ENCODE measurements around the gene GNAT3. TPM values are rescaled to one million over a fixed set of nuclear protein-coding genes. Genes with fewer than 3 reads are reported as not detected.

GNAT3 gene
- total RNA-seq, 1 donor from 2014 or later = 0.70 TPM

- Mint-ChIP-seq H3K4me3 (no peak overlapping the region), H3K27me3 (peaks cover 3% of the 10 kb centered on the region), H3K4me1 (ENCODE audit: unreplicated experiment) (no peaks in the 10 kb centered on the region), H3K36me3 (no peaks in the 10 kb centered on the region), H3K9me3 (peaks cover 3% of the 10 kb centered on the region), H3K27ac (no peak overlapping the region)
- TF ChIP-seq CTCF (conservative IDR thresholded peaks at IDR 0.05) = no peak
- DNase-seq (ENCODE audit: extremely low spot score, unreplicated experiment) = no peak
These were observed 52.8 kb downstream of the GNAT3 start for GRCh38 chr7:80458822-80459725.

GRCh38 chr7:80453699-80454340 is 58.0 kb downstream of the GNAT3 start:
- no peak overlapping the region for H3K4me3 Mint-ChIP-seq
- no peaks in the 10 kb centered on the region for H3K36me3 Mint-ChIP-seq
- no peaks in the 10 kb centered on the region for H3K4me1 Mint-ChIP-seq (ENCODE audit: unreplicated experiment)
- H3K27ac Mint-ChIP-seq = no peak overlapping the region
- peak; percentile 80 for TF ChIP-seq CTCF (conservative IDR thresholded peaks at IDR 0.05)
- H3K9me3 Mint-ChIP-seq = peaks cover 4% of the 10 kb centered on the region
- no peak for DNase-seq (ENCODE audit: extremely low spot score, unreplicated experiment)
- no peaks in the 10 kb centered on the region for H3K27me3 Mint-ChIP-seq

GRCh38 chr7:80450621-80451308 is 61.1 kb downstream of the GNAT3 start:
- Mint-ChIP-seq H3K27me3 (no peaks in the 10 kb centered on the region), H3K27ac (no peak overlapping the region), H3K9me3 (peaks cover 4% of the 10 kb centered on the region), H3K4me3 (no peak overlapping the region), H3K36me3 (no peaks in the 10 kb centered on the region), H3K4me1 (ENCODE audit: unreplicated experiment) (no peaks in the 10 kb centered on the region)
- no peak for DNase-seq (ENCODE audit: extremely low spot score, unreplicated experiment)
- TF ChIP-seq CTCF (conservative IDR thresholded peaks at IDR 0.05) = no peak

- no peaks in the 10 kb centered on the region for H3K4me1 Mint-ChIP-seq (ENCODE audit: unreplicated experiment)
- H3K27me3 Mint-ChIP-seq = no peaks in the 10 kb centered on the region
- H3K27ac Mint-ChIP-seq = no peak overlapping the region
- no peak for DNase-seq (ENCODE audit: extremely low spot score, unreplicated experiment)
- TF ChIP-seq CTCF (conservative IDR thresholded peaks at IDR 0.05) = no peak
- peaks cover 4% of the 10 kb centered on the region for H3K9me3 Mint-ChIP-seq
- H3K4me3 Mint-ChIP-seq = no peak overlapping the region
- H3K36me3 Mint-ChIP-seq = no peaks in the 10 kb centered on the region
These were observed 62.0 kb downstream of the GNAT3 start for GRCh38 chr7:80449836-80450235.

- Mint-ChIP-seq H3K36me3 (no peaks in the 10 kb centered on the region), H3K4me1 (ENCODE audit: unreplicated experiment) (peaks cover 7% of the 10 kb centered on the region), H3K9me3 (no peaks in the 10 kb centered on the region), H3K4me3 (no peak overlapping the region), H3K27ac (no peak overlapping the region), H3K27me3 (no peaks in the 10 kb centered on the region)
- DNase-seq (ENCODE audit: extremely low spot score, unreplicated experiment) = no peak
- TF ChIP-seq CTCF (conservative IDR thresholded peaks at IDR 0.05) = no peak
These were observed 66.5 kb downstream of the GNAT3 start for GRCh38 chr7:80445351-80445750.
